Stimulated activated naive CD4-positive, alpha-beta T cell (primary cell): ENCODE measurements around the gene GNMT.

Source experiments
- DNase-seq, 6 experiments: peaks; one replicate each; lab custom pipeline; 2025; lab: John Stamatoyannopoulos, UW

Gene GNMT

DNA sequence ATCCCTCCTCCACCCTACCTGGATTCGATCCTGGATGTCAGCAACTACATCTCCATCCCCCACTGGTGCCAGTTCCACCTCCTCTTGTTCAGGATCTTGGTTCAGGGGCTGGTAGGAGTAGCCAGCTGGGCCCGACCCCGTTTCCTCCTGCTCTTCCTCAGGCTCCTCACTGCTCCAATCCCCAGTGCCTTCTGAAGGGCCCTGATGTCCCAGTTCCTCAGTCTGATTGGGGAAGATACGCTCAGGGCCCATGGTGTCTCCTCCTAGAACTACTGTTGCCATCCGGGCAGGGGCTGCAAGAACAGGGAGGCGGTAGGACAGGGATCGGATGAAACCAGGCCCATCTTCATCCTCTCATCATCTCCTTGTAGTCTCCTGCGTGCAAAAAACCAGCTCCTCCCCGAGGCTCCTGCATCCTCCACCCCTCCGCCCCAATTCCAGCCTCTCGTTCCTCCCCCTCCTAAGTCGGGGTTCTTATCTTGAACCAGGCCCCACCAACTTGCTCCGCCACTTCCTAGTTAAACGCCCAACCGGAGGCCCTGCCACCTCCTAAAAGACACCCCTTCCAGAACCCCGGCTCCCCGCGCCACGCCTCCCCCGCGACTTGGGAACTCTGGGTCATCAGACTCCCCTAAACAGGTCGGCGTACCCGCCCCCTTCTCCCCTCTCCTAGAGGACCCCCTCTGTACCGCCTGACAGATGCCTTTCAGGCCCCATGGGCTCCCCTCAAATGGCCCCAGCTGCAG is 52.7 kb downstream of the GNMT start:
- peak in 2 of 6 experiments; percentile 67 to 79 for DNase-seq
